Endothelial cell of umbilical vein (primary cell): Measurements from ENCODE around the gene AFDN. TPM values are rescaled to one million over a fixed set of nuclear protein-coding genes. Genes with fewer than 3 reads are reported as not detected.
A peak's percentile ranks its signal among the peaks of the same experiment; 100 is the strongest.

Experiments used
- BruUV-seq: library from RNA; stranded (reverse); fragments of 400-500 nt; replicated peaks from 2 replicates; lab custom pipeline; 2021; lab: Mats Ljungman, UMichigan
- CTCF ChIA-PET: fragments of 300-600, 350-600 bp; sonication (Branson Sonifier 250); formaldehyde crosslinking; loops from one replicate; lab custom pipeline; 2021; ENCODE audit warnings: antibody characterized with exemption, inconsistent platforms; lab: Charles Lee
- POLR2A ChIA-PET: fragments of 300-600, 350-600 bp; sonication (Branson Sonifier 250); formaldehyde crosslinking; loops from one replicate; lab custom pipeline; 2021; ENCODE audit warnings: antibody characterized with exemption, inconsistent platforms; lab: Charles Lee
- DNase-seq: peaks from one replicate; pipeline ENCODE4 v3.0.0-alpha.2; 2011; ENCODE audit warnings: low read depth, low spot score
- FAIRE-seq: peaks from 2 replicates; lab custom pipeline; 2011; peaks lifted over from hg19 to GRCh38; lab: Jason Lieb, UNC
- H2AFZ ChIP-seq: 2 replicates; pipeline ENCODE4 v1.6.0; 2012; ENCODE audit warnings: low read depth, low read length, control low read depth, inconsistent platforms
- H3K27ac ChIP-seq: 2 replicates; pipeline ENCODE4 v1.5.1; 2011; ENCODE audit warnings: low read depth, mild to moderate bottlenecking, control low read depth, low read length, moderate library complexity; ENCODE audit not compliant: insufficient read depth
- H3K27me3 ChIP-seq, 2 experiments: 2 replicates each; pipeline versions ENCODE4 v1.6.0 to v1.6.1; 2011; ENCODE audit warnings: low read length in 2 of 2, mixed read lengths in 1 of 2; ENCODE audit not compliant: control insufficient read depth in 2 of 2, insufficient read depth in 2 of 2
- H3K36me3 ChIP-seq, 2 experiments: 2 replicates in 1 of 2; 3 replicates in 1 of 2; pipeline ENCODE4 v1.5.1; 2011; ENCODE audit warnings: low read length in 2 of 2, mild to moderate bottlenecking in 1 of 2, moderate library complexity in 1 of 2; ENCODE audit not compliant: control insufficient read depth in 2 of 2, insufficient read depth in 2 of 2; ENCODE audit errors: extremely low read depth in 1 of 2
- H3K4me1 ChIP-seq: 3 replicates; pipeline ENCODE4 v1.5.1; 2011; ENCODE audit warnings: mild to moderate bottlenecking, low read length; ENCODE audit not compliant: control insufficient read depth, insufficient read depth; ENCODE audit errors: extremely low read depth
- H3K4me2 ChIP-seq: 2 replicates; pipeline ENCODE4 v1.6.1; 2011; ENCODE audit warnings: low read length, control low read depth, mixed read lengths; ENCODE audit not compliant: insufficient read depth
- H3K4me3 ChIP-seq, 3 experiments: fragments of 200-600 bp in 1 of 3; sonication (generic), shearing (Covaris generic) in 1 of 3; replicated peaks in 1 of 3; 2 replicates each; pipeline ENCODE4 v1.5.1; 2011 to 2016; ENCODE audit warnings: control low read depth in 3 of 3, low read length in 3 of 3, mild to moderate bottlenecking in 2 of 3, inconsistent platforms in 1 of 3, low read depth in 1 of 3, moderate library complexity in 1 of 3; ENCODE audit not compliant: insufficient read depth in 1 of 3
- H3K79me2 ChIP-seq: 2 replicates; pipeline ENCODE4 v1.6.0; 2012; ENCODE audit warnings: low read length, inconsistent platforms; ENCODE audit not compliant: control insufficient read depth, insufficient read depth
- H3K9ac ChIP-seq: replicated peaks from 2 replicates; pipeline ENCODE3; 2011; ENCODE audit warnings: low read length, control low read depth; ENCODE audit not compliant: insufficient read depth; ENCODE audit errors: extremely low read depth
- H3K9me1 ChIP-seq: replicated peaks from 3 replicates; pipeline ENCODE4 v1.6.0; 2011; ENCODE audit warnings: mild to moderate bottlenecking, low read length; ENCODE audit not compliant: control insufficient read depth, insufficient read depth; ENCODE audit errors: extremely low read depth
- H3K9me3 ChIP-seq: replicated peaks from 2 replicates; pipeline ENCODE4 v1.5.1; 2012; ENCODE audit warnings: low read length, inconsistent platforms; ENCODE audit not compliant: control insufficient read depth, insufficient read depth
- H4K20me1 ChIP-seq: replicated peaks from 2 replicates; pipeline ENCODE3; 2011; ENCODE audit warnings: mild to moderate bottlenecking, low read length; ENCODE audit not compliant: control insufficient read depth, insufficient read depth; ENCODE audit errors: extremely low read depth
- EZH2 ChIP-seq: IDR thresholded peaks from 2 replicates; pipeline ENCODE4 v1.6.1; 2012; ENCODE audit warnings: borderline replicate concordance, low read depth, mild to moderate bottlenecking, moderate library complexity, low read length, inconsistent platforms; ENCODE audit not compliant: severe bottlenecking
- FOS ChIP-seq: IDR thresholded peaks from 2 replicates; pipeline ENCODE4 v1.6.1; 2011; ENCODE audit warnings: mild to moderate bottlenecking, low read length, moderate library complexity, borderline replicate concordance; ENCODE audit not compliant: insufficient read depth
- GATA2 ChIP-seq: IDR thresholded peaks from 2 replicates; pipeline ENCODE4 v1.7.0; 2011; ENCODE audit warnings: low read depth, mild to moderate bottlenecking, moderate library complexity, mixed read lengths, low read length; ENCODE audit not compliant: insufficient read length, insufficient read depth
- JUN ChIP-seq: IDR thresholded peaks from 2 replicates; pipeline ENCODE4 v1.6.1; 2011; ENCODE audit warnings: borderline replicate concordance, low read depth; ENCODE audit not compliant: insufficient read length, insufficient read depth
- MYC ChIP-seq: IDR thresholded peaks from one replicate; pipeline ENCODE4 v1.6.1; 2011; ENCODE audit warnings: mild to moderate bottlenecking, low read depth, low read length
- POLR2A ChIP-seq: IDR thresholded peaks from 2 replicates; pipeline ENCODE4 v1.6.1; 2012; ENCODE audit warnings: low read depth, mild to moderate bottlenecking, control low read depth, low read length
- POLR2AphosphoS5 ChIP-seq: IDR thresholded peaks from 2 replicates; pipeline ENCODE4 v1.6.1; 2012; ENCODE audit warnings: low read depth, mild to moderate bottlenecking, control low read depth, low read length, moderate library complexity; ENCODE audit not compliant: insufficient read depth
- dilution Hi-C: fragments of 300-500 bp; cut with MboI; formaldehyde crosslinking; loops from one replicate; pipeline ENCODE4 v1.15.0; 2019; ENCODE audit warnings: low sequenced_read_pairs; ENCODE audit not compliant: extremely low pct_ligation_motif_present
- intact Hi-C: fragments of 100-400 bp; cut with micrococcal nuclease; formaldehyde crosslinking; loops from one replicate; pipeline ENCODE4 v1.10.0; 2022
- polyA plus RNA-seq, 4 experiments: library from polyadenylated mRNA; depleted of rRNA in 3 of 4; stranded (reverse) in 3 of 4; unstranded in 1 of 4; fragments of >200 nt; gene quantifications; 2 replicates each; pipeline versions ENCODE4 v1.2.1 to v1.2.3, GENCODE V29; 2011 to 2012; ENCODE audit warnings: missing spikeins in 1 of 4
- total RNA-seq: library from RNA; stranded (reverse); gene quantifications from 2 replicates; pipeline ENCODE4 v1.2.3, GENCODE V29; 2021
- TF ChIP-seq, protein P1 (sequence below): IDR thresholded peaks from 2 replicates; pipeline ENCODE4 v1.6.1; 2011; ENCODE audit not compliant: insufficient read depth, insufficient read length
- TF ChIP-seq, protein P2 (sequence below), 2 donors: IDR thresholded peaks; 1 replicate in 1 of 2; 2 replicates in 1 of 2; pipeline ENCODE4 v1.5.1; 2011; ENCODE audit warnings: low read length in 2 of 2, mild to moderate bottlenecking in 2 of 2, moderate library complexity in 2 of 2, control low read depth in 1 of 2, inconsistent platforms in 1 of 2, low read depth in 1 of 2; ENCODE audit not compliant: insufficient read depth in 1 of 2; ENCODE audit errors: extremely low read depth in 1 of 2

AFDN gene
- total and polyA plus RNA-seq, 2 donors (not counting 3 experiments of a cell fraction or from before 2014, with no cell fraction given): 31.0 to 134 TPM

DNA sequence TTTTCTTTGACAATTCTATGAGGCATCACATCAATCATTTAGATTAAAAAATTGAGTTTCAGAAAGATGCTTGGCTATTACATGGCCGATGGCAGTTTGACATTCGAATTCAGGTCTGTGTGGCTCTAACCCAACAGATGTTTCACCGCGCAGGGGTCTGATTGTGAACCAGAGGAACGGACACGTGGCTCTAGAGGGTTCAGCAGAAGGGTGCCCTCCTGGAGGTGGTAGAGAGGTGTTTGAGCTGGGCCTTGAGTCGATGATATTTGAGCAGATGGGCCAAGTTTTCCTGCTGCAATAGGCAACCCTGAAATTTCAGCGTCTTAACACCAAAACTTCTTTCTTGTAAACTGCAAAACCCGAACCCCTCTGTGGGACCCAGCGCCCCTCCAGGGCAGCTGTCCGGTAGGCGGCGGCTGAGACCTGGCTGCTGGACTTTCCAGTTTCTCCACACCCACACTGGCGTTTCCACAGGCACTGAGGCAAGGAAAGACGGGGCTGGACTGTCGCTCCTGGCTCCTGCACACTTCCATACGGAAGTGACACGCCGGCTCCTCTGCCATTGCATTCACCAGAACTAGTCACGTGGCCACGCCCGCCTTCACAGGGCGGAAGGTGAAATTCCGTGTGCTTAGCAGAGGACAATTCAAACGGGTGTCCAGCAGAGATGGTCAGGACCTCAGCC, 11.3 kb upstream of the AFDN start:
- Histone ChIP-seq H3K9me3 (no peaks in the 10 kb centered on the region), H3K36me3 (no peaks in the 10 kb centered on the region), H3K4me1 (no peaks in the 10 kb centered on the region), H4K20me1 (no peaks in the 10 kb centered on the region), H3K27me3 (peaks cover 0 to 2% of the 10 kb centered on the region in 2 experiments), H3K9me1 (no peaks in the 10 kb centered on the region), H3K4me2 (no peak overlapping the region), H2AFZ (no peak overlapping the region), H3K27ac (no peak overlapping the region), H3K79me2 (no peaks in the 10 kb centered on the region), H3K9ac (no peak overlapping the region), H3K4me3 (peak overlapping the region in 1 of 3 experiments; percentile 28)
- dilution Hi-C loops (no loop called here), intact Hi-C loops (no loop called here)
- FAIRE-seq (no peak), DNase-seq (no peak)
- ChIA-PET CTCF (no interaction called here), POLR2A (no interaction called here)
- TF ChIP-seq FOS: no peak
- no peak for TF ChIP-seq POLR2AphosphoS5
- no peak for TF ChIP-seq POLR2A
- no peak for TF ChIP-seq GATA2
- TF ChIP-seq MYC: no peak
- no peak for TF ChIP-seq EZH2
- TF ChIP-seq, protein P1, sequence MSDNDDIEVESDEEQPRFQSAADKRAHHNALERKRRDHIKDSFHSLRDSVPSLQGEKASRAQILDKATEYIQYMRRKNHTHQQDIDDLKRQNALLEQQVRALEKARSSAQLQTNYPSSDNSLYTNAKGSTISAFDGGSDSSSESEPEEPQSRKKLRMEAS: no peak
- TF ChIP-seq, protein P2, sequence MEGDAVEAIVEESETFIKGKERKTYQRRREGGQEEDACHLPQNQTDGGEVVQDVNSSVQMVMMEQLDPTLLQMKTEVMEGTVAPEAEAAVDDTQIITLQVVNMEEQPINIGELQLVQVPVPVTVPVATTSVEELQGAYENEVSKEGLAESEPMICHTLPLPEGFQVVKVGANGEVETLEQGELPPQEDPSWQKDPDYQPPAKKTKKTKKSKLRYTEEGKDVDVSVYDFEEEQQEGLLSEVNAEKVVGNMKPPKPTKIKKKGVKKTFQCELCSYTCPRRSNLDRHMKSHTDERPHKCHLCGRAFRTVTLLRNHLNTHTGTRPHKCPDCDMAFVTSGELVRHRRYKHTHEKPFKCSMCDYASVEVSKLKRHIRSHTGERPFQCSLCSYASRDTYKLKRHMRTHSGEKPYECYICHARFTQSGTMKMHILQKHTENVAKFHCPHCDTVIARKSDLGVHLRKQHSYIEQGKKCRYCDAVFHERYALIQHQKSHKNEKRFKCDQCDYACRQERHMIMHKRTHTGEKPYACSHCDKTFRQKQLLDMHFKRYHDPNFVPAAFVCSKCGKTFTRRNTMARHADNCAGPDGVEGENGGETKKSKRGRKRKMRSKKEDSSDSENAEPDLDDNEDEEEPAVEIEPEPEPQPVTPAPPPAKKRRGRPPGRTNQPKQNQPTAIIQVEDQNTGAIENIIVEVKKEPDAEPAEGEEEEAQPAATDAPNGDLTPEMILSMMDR (IDR thresholded peaks at IDR 0.05; ENCODE audit: extremely low read depth in 1 of 2, insufficient read depth in 1 of 2, low read depth in 1 of 2, low read length in 2 of 2): no peak
- no peak for TF ChIP-seq JUN
- no TSS peak for BruUV-seq
